Hepatocyte (in vitro differentiated cells): ENCODE measurements around the gene SETD4. TPM values are rescaled to one million over a fixed set of nuclear protein-coding genes. Genes with fewer than 3 reads are reported as not detected.

ENCODE experiments used
- DNase-seq: peaks from one replicate; pipeline ENCODE4 v3.0.0-alpha.2; 2016; ENCODE audit warnings: low spot score
- H2AFZ ChIP-seq: fragments of 200-600 bp; sonication (generic); 2 replicates; pipeline ENCODE4 v1.6.0; 2016; ENCODE audit warnings: antibody characterized with exemption, mild to moderate bottlenecking
- H3K27ac ChIP-seq: fragments of 200-600 bp; sonication (generic); 2 replicates; pipeline ENCODE4 v1.5.1; 2016; ENCODE audit warnings: mild to moderate bottlenecking
- H3K27me3 ChIP-seq: fragments of 200-600 bp; sonication (generic); 2 replicates; pipeline ENCODE4 v1.6.1; 2016
- H3K36me3 ChIP-seq: fragments of 200-600 bp; sonication (generic); replicated peaks from 2 replicates; pipeline ENCODE4 v1.5.1; 2016; ENCODE audit warnings: low read depth; ENCODE audit not compliant: insufficient read depth
- H3K4me1 ChIP-seq: fragments of 200-600 bp; sonication (generic); 2 replicates; pipeline ENCODE4 v1.5.1; 2016; ENCODE audit warnings: mild to moderate bottlenecking, moderate library complexity; ENCODE audit not compliant: insufficient read depth
- H3K4me2 ChIP-seq: fragments of 200-600 bp; sonication (generic); 2 replicates; pipeline ENCODE4 v1.6.0; 2016
- H3K4me3 ChIP-seq: fragments of 200-600 bp; sonication (generic); 2 replicates; pipeline ENCODE4 v1.5.1; 2016; ENCODE audit warnings: mild to moderate bottlenecking
- H3K79me2 ChIP-seq: fragments of 200-600 bp; sonication (generic); 2 replicates; pipeline ENCODE4 v1.6.0; 2017; ENCODE audit warnings: mild to moderate bottlenecking
- H3K9me2 ChIP-seq: fragments of 200-600 bp; sonication (generic); replicated peaks from 2 replicates; pipeline ENCODE4 v1.6.0; 2017; ENCODE audit warnings: mild to moderate bottlenecking; ENCODE audit not compliant: insufficient read depth
- H3K9me3 ChIP-seq: fragments of 200-600 bp; sonication (generic); 2 replicates; pipeline ENCODE4 v1.5.1; 2016; ENCODE audit warnings: low read depth, mild to moderate bottlenecking
- H4K20me1 ChIP-seq: fragments of 200-600 bp; sonication (generic); 2 replicates; pipeline ENCODE4 v1.6.0; 2016; ENCODE audit warnings: mild to moderate bottlenecking; ENCODE audit not compliant: insufficient read depth, poor library complexity, severe bottlenecking
- CTCF ChIP-seq: fragments of 200-600 bp; sonication (generic); IDR thresholded peaks from 2 replicates; pipeline ENCODE4 v1.5.1; 2016; ENCODE audit warnings: antibody characterized with exemption, mild to moderate bottlenecking; ENCODE audit not compliant: poor library complexity
- EZH2 ChIP-seq: fragments of 200-600 bp; sonication (generic); IDR thresholded peaks from 2 replicates; pipeline ENCODE4 v1.6.1; 2016; ENCODE audit warnings: antibody characterized with exemption, mild to moderate bottlenecking, borderline replicate concordance
- EZH2phosphoT487 ChIP-seq: fragments of 200-600 bp; sonication (generic); IDR thresholded peaks from one replicate; pipeline ENCODE4 v1.6.1; 2018; ENCODE audit warnings: antibody characterized with exemption, mild to moderate bottlenecking, low read depth, moderate library complexity; ENCODE audit not compliant: unreplicated experiment, severe bottlenecking
- WGBS: methylation state at CpG from one replicate; pipeline ENCODE4 v1.1.6; 2016; ENCODE audit warnings: low lambda C conversion rate; ENCODE audit errors: missing lambda C conversion rate; 5-methylcytosine and 5-hydroxymethylcytosine counted together
- polyA plus RNA-seq: library from polyadenylated mRNA; unstranded; fragments of >200 nt; fragmentation: Nextera tagmentation; extraction: Ambion mirVana; gene quantifications from 2 replicates; pipeline ENCODE4 v1.2.1, GENCODE V29; 2016
- total RNA-seq: library from RNA; depleted of rRNA; stranded (reverse); fragments of >200 nt; gene quantifications from 2 replicates; pipeline ENCODE4 v1.2.3, GENCODE V29; 2014

Gene SETD4
- total and polyA plus RNA-seq, 2 experiments from 2014 or later: 13.7 to 16.6 TPM

- no peak overlapping the region for H3K4me2 ChIP-seq
- no peaks in the 10 kb centered on the region for H4K20me1 ChIP-seq
- no peaks in the 10 kb centered on the region for H3K79me2 ChIP-seq
- no peaks in the 10 kb centered on the region for H3K27me3 ChIP-seq
- no peak overlapping the region for H2AFZ ChIP-seq
- no peak overlapping the region for H3K4me3 ChIP-seq
- no peak for DNase-seq
- WGBS: 81% methylated on average over 15 of the region's 28 CpGs
- H3K36me3 ChIP-seq: no peaks in the 10 kb centered on the region
- no peaks in the 10 kb centered on the region for H3K9me2 ChIP-seq
- TF ChIP-seq CTCF (no peak), EZH2 (no peak), EZH2phosphoT487 (no peak)
- no peaks in the 10 kb centered on the region for H3K9me3 ChIP-seq
- H3K27ac ChIP-seq: no peak overlapping the region
- peaks cover 12% of the 10 kb centered on the region for H3K4me1 ChIP-seq
These were observed 27.5 kb downstream of the SETD4 start for GRCh38 chr21:36032647-36033406.

- H3K4me3 ChIP-seq: no peak overlapping the region
- no peaks in the 10 kb centered on the region for H4K20me1 ChIP-seq
- H2AFZ ChIP-seq: no peak overlapping the region
- no peaks in the 10 kb centered on the region for H3K27me3 ChIP-seq
- no peaks in the 10 kb centered on the region for H3K9me3 ChIP-seq
- H3K79me2 ChIP-seq: no peaks in the 10 kb centered on the region
- TF ChIP-seq CTCF (no peak), EZH2phosphoT487 (no peak), EZH2 (no peak)
- H3K4me2 ChIP-seq: peak overlapping the region; percentile 51
- no peaks in the 10 kb centered on the region for H3K36me3 ChIP-seq
- 31% methylated on average over 16 of the region's 16 CpGs for WGBS
- peaks cover 10% of the 10 kb centered on the region for H3K4me1 ChIP-seq
- no peak overlapping the region for H3K27ac ChIP-seq
- no peaks in the 10 kb centered on the region for H3K9me2 ChIP-seq
- DNase-seq: no peak
These were observed 29.6 kb downstream of the SETD4 start for GRCh38 chr21:36030581-36031189.

GRCh38 chr21:36029309-36029708 lies 31.0 kb downstream of the SETD4 start:
- H4K20me1 ChIP-seq: no peaks in the 10 kb centered on the region
- no peak for TF ChIP-seq CTCF
- no peak for TF ChIP-seq EZH2
- no peak for TF ChIP-seq EZH2phosphoT487
- H3K27ac ChIP-seq: no peak overlapping the region
- DNase-seq: no peak
- H3K4me1 ChIP-seq: peaks cover 3% of the 10 kb centered on the region
- no peaks in the 10 kb centered on the region for H3K9me2 ChIP-seq
- no peak overlapping the region for H2AFZ ChIP-seq
- H3K9me3 ChIP-seq: no peaks in the 10 kb centered on the region
- 85% methylated on average over 8 of the region's 8 CpGs for WGBS
- no peaks in the 10 kb centered on the region for H3K27me3 ChIP-seq
- H3K79me2 ChIP-seq: no peaks in the 10 kb centered on the region
- H3K36me3 ChIP-seq: no peaks in the 10 kb centered on the region
- no peak overlapping the region for H3K4me2 ChIP-seq
- H3K4me3 ChIP-seq: no peak overlapping the region
